Activated CD4-positive, alpha-beta T cell treated with anti-CD3 and anti-CD28 coated beads for 24 hours (primary cell): ENCODE measurements around the gene PLK2.

ENCODE experiments used
- DNase-seq, 2 donors: peaks; one replicate each; pipeline ENCODE4 v3.0.0-alpha.2; 2020; ENCODE audit warnings: low read depth in 2 of 2

The PLK2 gene

GRCh38 chr5:58450018-58450417 lies 9.9 kb downstream of the PLK2 start:
- DNase-seq, result no peak

- DNase-seq, result no peak
Observed at GRCh38 chr5:58447226-58447625, 12.7 kb downstream of the PLK2 start.

- no peak for DNase-seq
Observed at GRCh38 chr5:58446024-58446423, 13.9 kb downstream of the PLK2 start.

GRCh38 chr5:58444805-58445204 lies 15.1 kb downstream of the PLK2 start:
- no peak for DNase-seq

GRCh38 chr5:58440901-58441460 lies 18.9 kb downstream of the PLK2 start:
- no peak for DNase-seq

GRCh38 chr5:58439094-58439644 lies 20.7 kb downstream of the PLK2 start:
- no peak for DNase-seq

GRCh38 chr5:58437661-58438060 lies 22.2 kb downstream of the PLK2 start:
- DNase-seq, result no peak

GRCh38 chr5:58431832-58432231 lies 28.1 kb downstream of the PLK2 start:
- no peak for DNase-seq

- no peak for DNase-seq
Observed at GRCh38 chr5:58412932-58413331, 47.0 kb downstream of the PLK2 start.

- DNase-seq, result no peak
Observed at GRCh38 chr5:58412081-58412480, 47.8 kb downstream of the PLK2 start.

- DNase-seq, result no peak
Observed at GRCh38 chr5:58411372-58411771, 48.5 kb downstream of the PLK2 start.

- DNase-seq, result no peak
Observed at GRCh38 chr5:58410441-58410840, 49.4 kb downstream of the PLK2 start.

- no peak for DNase-seq
Observed at GRCh38 chr5:58407042-58407719, 52.7 kb downstream of the PLK2 start.

GRCh38 chr5:58406394-58406793 lies 53.5 kb downstream of the PLK2 start:
- DNase-seq, result no peak

GRCh38 chr5:58405175-58405574 lies 54.7 kb downstream of the PLK2 start:
- DNase-seq, result no peak

- no peak for DNase-seq
Observed at GRCh38 chr5:58404734-58405133, 55.2 kb downstream of the PLK2 start.
